ENCODE results near the gene IL1RL2. TPM values are rescaled to one million over a fixed set of nuclear protein-coding genes. Genes with fewer than 3 reads are reported as not detected.

IL1RL2 gene
- total RNA-seq, 2 donors from 2014 or later, result 1.4 to 1.9 TPM

GRCh38 chr2:102224824-102225739 is 38.3 kb downstream of the IL1RL2 start:
- H3K9me3 Mint-ChIP-seq, result peaks cover 7 to 10% of the 10 kb centered on the region in 2 donors
- no peaks in the 10 kb centered on the region for H3K27me3 Mint-ChIP-seq (ENCODE audit: low read depth)
- H3K4me3 Mint-ChIP-seq, result peak overlapping the region in 1 of 2 donors; percentile 6
- H3K27ac Mint-ChIP-seq, result no peak overlapping the region
- peaks cover 64% of the 10 kb centered on the region for H3K4me1 Mint-ChIP-seq (ENCODE audit: low read depth)
- ATAC-seq (replicated peaks in 1 of 2) (no peak), DNase-seq (no peak)
- H3K36me3 Mint-ChIP-seq (ENCODE audit: insufficient read depth in 2 of 2), result peaks cover 15 to 18% of the 10 kb centered on the region in 2 donors

GRCh38 chr2:102226171-102226570 is 39.3 kb downstream of the IL1RL2 start:
- H3K9me3 Mint-ChIP-seq, result peaks cover 7 to 10% of the 10 kb centered on the region in 2 donors
- H3K36me3 Mint-ChIP-seq (ENCODE audit: insufficient read depth in 2 of 2), result peaks cover 15 to 16% of the 10 kb centered on the region in 2 donors
- no peaks in the 10 kb centered on the region for H3K27me3 Mint-ChIP-seq (ENCODE audit: low read depth)
- peak overlapping the region; percentile 16 to 58 for H3K4me3 Mint-ChIP-seq
- H3K27ac Mint-ChIP-seq, result peak overlapping the region; percentile 9
- DNase-seq (no peak), ATAC-seq (replicated peaks in 1 of 2) (no peak)
- peaks cover 75% of the 10 kb centered on the region for H3K4me1 Mint-ChIP-seq (ENCODE audit: low read depth)

GRCh38 chr2:102226612-102227391 is 40.0 kb downstream of the IL1RL2 start:
- DNase-seq (no peak), ATAC-seq (replicated peaks in 1 of 2) (no peak)
- Mint-ChIP-seq H3K9me3 (peaks cover 11% of the 10 kb centered on the region in 2 donors), H3K4me1 (ENCODE audit: low read depth) (peaks cover 81% of the 10 kb centered on the region), H3K27ac (peak overlapping the region; percentile 9), H3K4me3 (peak overlapping the region; percentile 16 to 58), H3K27me3 (ENCODE audit: low read depth) (no peaks in the 10 kb centered on the region), H3K36me3 (ENCODE audit: insufficient read depth in 2 of 2) (peaks cover 18 to 19% of the 10 kb centered on the region in 2 donors)

GRCh38 chr2:102229141-102229769 is 42.4 kb downstream of the IL1RL2 start:
- Mint-ChIP-seq H3K27me3 (ENCODE audit: low read depth) (no peaks in the 10 kb centered on the region), H3K4me3 (peak overlapping the region; percentile 16 to 58), H3K9me3 (peaks cover 7 to 10% of the 10 kb centered on the region in 2 donors), H3K27ac (peak overlapping the region; percentile 58), H3K4me1 (ENCODE audit: low read depth) (peaks cover 79% of the 10 kb centered on the region), H3K36me3 (ENCODE audit: insufficient read depth in 2 of 2) (peaks cover 15 to 19% of the 10 kb centered on the region in 2 donors)
- DNase-seq (no peak), ATAC-seq (replicated peaks in 1 of 2) (no peak)

- H3K27me3 Mint-ChIP-seq (ENCODE audit: low read depth), result no peaks in the 10 kb centered on the region
- H3K9me3 Mint-ChIP-seq, result peaks cover 1 to 8% of the 10 kb centered on the region in 2 donors
- H3K36me3 Mint-ChIP-seq (ENCODE audit: insufficient read depth in 2 of 2), result peaks cover 12 to 14% of the 10 kb centered on the region in 2 donors
- H3K27ac Mint-ChIP-seq, result no peak overlapping the region
- ATAC-seq (replicated peaks in 1 of 2) (no peak), DNase-seq (no peak)
- peaks cover 79% of the 10 kb centered on the region for H3K4me1 Mint-ChIP-seq (ENCODE audit: low read depth)
- no peak overlapping the region for H3K4me3 Mint-ChIP-seq
These were observed 43.6 kb downstream of the IL1RL2 start for GRCh38 chr2:102230410-102230909.

- peaks cover 8 to 14% of the 10 kb centered on the region in 2 donors for H3K36me3 Mint-ChIP-seq (ENCODE audit: insufficient read depth in 2 of 2)
- no peak for ATAC-seq (replicated peaks in 1 of 2)
- no peak overlapping the region for H3K27ac Mint-ChIP-seq
- H3K9me3 Mint-ChIP-seq, result peaks cover 1 to 8% of the 10 kb centered on the region in 2 donors
- no peaks in the 10 kb centered on the region for H3K27me3 Mint-ChIP-seq (ENCODE audit: low read depth)
- no peak for DNase-seq
- H3K4me1 Mint-ChIP-seq (ENCODE audit: low read depth), result peaks cover 83% of the 10 kb centered on the region
- H3K4me3 Mint-ChIP-seq, result peak overlapping the region; percentile 21 to 61
These were observed 46.5 kb downstream of the IL1RL2 start for GRCh38 chr2:102233132-102233884.

- H3K36me3 Mint-ChIP-seq (ENCODE audit: insufficient read depth in 2 of 2), result peaks cover 6 to 12% of the 10 kb centered on the region in 2 donors
- H3K4me1 Mint-ChIP-seq (ENCODE audit: low read depth), result peaks cover 81% of the 10 kb centered on the region
- no peak for DNase-seq
- H3K27ac Mint-ChIP-seq, result no peak overlapping the region
- peaks cover 1 to 8% of the 10 kb centered on the region in 2 donors for H3K9me3 Mint-ChIP-seq
- no peak for ATAC-seq (replicated peaks in 1 of 2)
- no peaks in the 10 kb centered on the region for H3K27me3 Mint-ChIP-seq (ENCODE audit: low read depth)
- H3K4me3 Mint-ChIP-seq, result peak overlapping the region; percentile 27 to 61
These were observed 48.2 kb downstream of the IL1RL2 start for GRCh38 chr2:102235042-102235473.

- DNase-seq (peak in 1 of 2 donors; percentile 53), ATAC-seq (replicated peaks in 1 of 2) (peak in 1 of 2 donors; percentile 29)
- Mint-ChIP-seq H3K27ac (no peak overlapping the region), H3K4me1 (ENCODE audit: low read depth) (peaks cover 81% of the 10 kb centered on the region), H3K36me3 (ENCODE audit: insufficient read depth in 2 of 2) (peaks cover 6 to 14% of the 10 kb centered on the region in 2 donors), H3K27me3 (ENCODE audit: low read depth) (no peaks in the 10 kb centered on the region), H3K9me3 (peaks cover 1 to 8% of the 10 kb centered on the region in 2 donors), H3K4me3 (peak overlapping the region; percentile 3 to 27)
These were observed 48.7 kb downstream of the IL1RL2 start for GRCh38 chr2:102235491-102235890.

GRCh38 chr2:102236132-102236531 is 49.3 kb downstream of the IL1RL2 start:
- no peaks in the 10 kb centered on the region for H3K27me3 Mint-ChIP-seq (ENCODE audit: low read depth)
- no peak for ATAC-seq (replicated peaks in 1 of 2)
- H3K9me3 Mint-ChIP-seq, result peaks cover 1 to 8% of the 10 kb centered on the region in 2 donors
- no peak for DNase-seq
- H3K4me1 Mint-ChIP-seq (ENCODE audit: low read depth), result peaks cover 81% of the 10 kb centered on the region
- no peak overlapping the region for H3K4me3 Mint-ChIP-seq
- no peak overlapping the region for H3K27ac Mint-ChIP-seq
- peaks cover 5 to 14% of the 10 kb centered on the region in 2 donors for H3K36me3 Mint-ChIP-seq (ENCODE audit: insufficient read depth in 2 of 2)

- ATAC-seq (replicated peaks in 1 of 2), result no peak
- Mint-ChIP-seq H3K9me3 (peaks cover 0 to 4% of the 10 kb centered on the region in 2 donors), H3K36me3 (ENCODE audit: insufficient read depth in 2 of 2) (peaks cover 1 to 9% of the 10 kb centered on the region in 2 donors), H3K4me1 (ENCODE audit: low read depth) (peaks cover 77% of the 10 kb centered on the region), H3K4me3 (peak overlapping the region in 1 of 2 donors; percentile 24), H3K27me3 (ENCODE audit: low read depth) (no peaks in the 10 kb centered on the region), H3K27ac (no peak overlapping the region)
- DNase-seq, result no peak
These were observed 50.4 kb downstream of the IL1RL2 start for GRCh38 chr2:102237176-102237575.

- H3K4me3 Mint-ChIP-seq, result peak overlapping the region; percentile 61 to 79
- peaks cover 1 to 9% of the 10 kb centered on the region in 2 donors for H3K36me3 Mint-ChIP-seq (ENCODE audit: insufficient read depth in 2 of 2)
- peak overlapping the region; percentile 76 for H3K27ac Mint-ChIP-seq
- peaks cover 0 to 4% of the 10 kb centered on the region in 2 donors for H3K9me3 Mint-ChIP-seq
- H3K27me3 Mint-ChIP-seq (ENCODE audit: low read depth), result no peaks in the 10 kb centered on the region
- DNase-seq (peak; percentile 64 to 66), ATAC-seq (replicated peaks in 1 of 2) (peak; percentile 41 to 57)
- peaks cover 77% of the 10 kb centered on the region for H3K4me1 Mint-ChIP-seq (ENCODE audit: low read depth)
These were observed 51.4 kb downstream of the IL1RL2 start for GRCh38 chr2:102238039-102238756.

All from activated T-cell treated with anti-CD3 and anti-CD28 coated beads, Interleukin-2, amount 50 U/mL, for 72 hours (primary cell).